ENCODE measurements around the gene RDH13.

- no peak for TF ChIP-seq CTCF (conservative IDR thresholded peaks at IDR 0.05 in 1 of 2, IDR thresholded peaks at IDR 0.05 in 1 of 2; ENCODE audit: low read depth in 1 of 2, low read length in 2 of 2)
- TF ChIP-seq EZH2 (IDR thresholded peaks at IDR 0.05; ENCODE audit: low read length, missing control alignments): no peak
Observed at GRCh38 chr19:55000761-55001160, 62.2 kb downstream of the RDH13 start.

Data from fibroblast of lung (primary cell).